Measurements from ENCODE around the gene P2RX6. TPM values are rescaled to one million over a fixed set of nuclear protein-coding genes. Genes with fewer than 3 reads are reported as not detected.
A peak's percentile ranks its signal among the peaks of the same experiment; 100 is the strongest.

The P2RX6 gene
- total RNA-seq, 2 donors from 2014 or later: 4.6 to 5.5 TPM

DNA sequence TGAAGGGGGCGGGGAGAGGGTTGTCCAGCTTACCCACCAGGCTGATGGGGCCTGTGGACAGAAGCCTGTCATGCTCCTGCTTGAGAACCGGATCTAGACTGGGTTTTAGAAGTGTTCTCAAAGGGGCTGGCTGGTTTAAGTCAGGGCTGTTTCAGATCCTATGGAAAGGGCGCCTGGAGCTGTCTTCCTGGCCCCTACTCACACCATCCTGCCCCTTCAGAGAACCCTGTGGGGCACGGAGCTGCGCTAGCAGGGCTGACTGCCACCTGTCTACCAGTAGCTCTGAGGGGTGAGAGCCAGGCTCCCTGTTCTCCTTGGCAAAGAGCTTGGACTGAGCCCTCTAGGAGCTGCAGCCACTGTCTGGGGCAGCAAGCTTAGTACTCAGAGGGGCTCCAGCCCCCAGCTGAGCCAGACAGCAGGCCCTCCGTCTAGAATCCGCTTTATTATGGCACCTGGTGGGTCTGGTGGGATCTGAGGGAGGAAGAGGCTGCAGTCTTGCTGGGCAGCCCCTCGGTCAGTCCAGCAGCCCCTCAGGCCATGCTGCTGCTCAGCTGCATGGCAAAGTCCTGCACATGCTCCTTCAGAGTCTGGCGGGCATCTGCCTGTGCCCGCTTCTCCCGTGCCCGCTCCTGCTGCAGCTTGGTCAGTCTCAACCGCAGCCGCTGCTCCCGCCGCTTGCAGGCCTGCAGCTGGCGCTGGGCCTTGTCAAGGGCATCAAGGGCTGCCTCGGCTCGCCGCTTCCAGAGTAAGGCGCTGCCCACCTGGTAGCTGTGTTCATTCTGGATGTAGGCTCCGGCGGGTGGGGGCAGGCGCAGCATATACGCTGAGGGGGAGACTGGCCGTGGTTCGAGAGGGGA lies 15.4 kb upstream of the P2RX6 start:
- peaks cover 16% of the 10 kb centered on the region for H3K4me1 ChIP-seq (replicated peaks)
- peak overlapping the region in 1 of 2 donors; percentile 97 for H3K27ac ChIP-seq
- peak overlapping the region in 1 of 2 donors; percentile 66 for H3K4me3 ChIP-seq
- DNase-seq (ENCODE audit: low spot score): no peak
- TF ChIP-seq POLR2A (IDR thresholded peaks at IDR 0.05) (no peak), POLR2AphosphoS5 (IDR thresholded peaks at IDR 0.05) (no peak), CTCF (IDR thresholded peaks at IDR 0.05) (no peak)
- H3K36me3 ChIP-seq: peaks cover 0 to 11% of the 10 kb centered on the region in 2 donors
- H3K9me3 ChIP-seq: no peaks in the 10 kb centered on the region
- intact Hi-C loops (cut with DNase I): loop anchor here (5.0 kb wide), 1 partner anchor 82 kb away; the partner anchor contains the start of gene CRKL
- 85% methylated on average over 21 of the region's 27 CpGs for WGBS
- H3K27me3 ChIP-seq (replicated peaks; ENCODE audit: insufficient read depth): no peaks in the 10 kb centered on the region

DNA sequence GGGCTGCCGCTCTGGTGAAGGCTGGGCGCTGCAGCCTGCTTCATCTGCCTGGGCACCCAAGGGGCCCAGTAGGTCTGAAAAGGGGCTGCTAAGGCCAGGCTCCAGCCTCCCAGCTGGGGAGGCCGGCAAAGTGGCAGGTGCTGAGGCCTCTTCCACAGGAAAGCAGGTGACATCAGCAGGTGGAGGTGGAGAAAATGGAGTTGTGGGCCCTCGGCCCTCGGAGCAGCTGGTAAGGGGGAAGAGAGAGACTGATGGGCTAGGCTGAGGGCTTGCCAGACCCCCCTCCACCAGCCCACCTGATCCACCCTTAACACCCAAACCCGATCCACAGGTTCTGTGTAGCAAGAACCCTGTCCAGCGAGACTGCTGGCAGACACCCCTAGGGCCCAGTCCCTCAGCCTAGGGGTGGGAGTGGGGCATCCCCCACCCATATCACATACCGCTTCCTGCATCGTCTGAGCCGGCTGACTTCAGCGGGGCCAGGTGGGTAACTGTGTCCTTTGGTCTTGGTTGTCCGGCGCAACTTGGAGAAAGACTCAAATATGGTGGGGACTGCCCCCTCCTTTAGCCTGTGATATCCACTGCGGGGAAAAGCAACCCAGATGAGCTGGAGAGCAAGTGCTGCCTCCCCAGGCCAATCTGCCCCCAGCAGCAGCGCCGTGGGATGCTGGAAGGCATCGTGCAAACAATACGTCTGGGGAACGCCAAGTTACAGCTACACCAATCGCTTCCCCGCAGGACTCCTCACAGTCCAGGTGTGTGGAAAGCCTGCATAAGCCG lies 14.6 kb upstream of the P2RX6 start:
- Histone ChIP-seq H3K9me3 (no peaks in the 10 kb centered on the region), H3K27me3 (replicated peaks; ENCODE audit: insufficient read depth) (no peaks in the 10 kb centered on the region), H3K4me3 (peak overlapping the region; percentile 57 to 66), H3K36me3 (peaks cover 0 to 11% of the 10 kb centered on the region in 2 donors), H3K4me1 (replicated peaks) (peaks cover 16% of the 10 kb centered on the region), H3K27ac (peak overlapping the region; percentile 96 to 97)
- no peak for DNase-seq (ENCODE audit: low spot score)
- 31% methylated on average over 21 of the region's 22 CpGs for WGBS
- TF ChIP-seq POLR2A (IDR thresholded peaks at IDR 0.05): no peak
- TF ChIP-seq POLR2AphosphoS5 (IDR thresholded peaks at IDR 0.05): no peak
- TF ChIP-seq CTCF (IDR thresholded peaks at IDR 0.05): no peak
- intact Hi-C loops (cut with DNase I): loop anchor here (5.0 kb wide), 1 partner anchor 83 kb away; the partner anchor contains the start of gene CRKL

DNA sequence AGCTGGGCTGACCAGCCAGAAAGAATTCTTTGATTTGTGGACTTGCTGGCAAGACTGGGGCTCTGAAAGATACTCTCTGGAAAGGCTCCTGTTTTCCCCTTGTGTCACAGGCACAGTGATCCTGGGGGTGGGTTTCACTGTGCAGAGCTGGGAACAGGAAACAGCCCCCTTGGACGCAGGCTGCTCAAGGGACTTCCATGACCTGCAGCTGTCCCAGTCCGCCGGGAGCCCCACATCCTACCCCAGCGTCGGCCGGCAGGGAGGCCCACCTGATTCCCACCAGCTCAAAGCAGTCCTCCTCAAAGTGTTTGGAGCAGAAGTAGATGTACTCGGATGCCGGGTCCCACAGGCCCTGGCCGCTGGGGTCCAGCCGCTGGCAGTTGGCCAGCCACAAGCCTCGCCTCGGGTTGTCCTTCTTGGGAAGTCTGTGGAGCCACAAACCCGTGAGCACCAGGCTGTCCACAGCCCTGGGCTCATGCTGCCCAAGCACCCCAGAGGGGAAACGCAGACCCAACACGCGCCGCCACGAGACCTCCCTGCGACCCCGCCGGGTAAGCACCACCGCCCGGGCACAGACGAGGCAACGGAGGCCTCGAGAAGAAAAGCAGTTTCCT lies 13.9 kb upstream of the P2RX6 start:
- Histone ChIP-seq H3K36me3 (peaks cover 0 to 11% of the 10 kb centered on the region in 2 donors), H3K27me3 (replicated peaks; ENCODE audit: insufficient read depth) (no peaks in the 10 kb centered on the region), H3K4me3 (peak overlapping the region; percentile 57 to 66), H3K4me1 (replicated peaks) (peaks cover 16% of the 10 kb centered on the region), H3K27ac (peak overlapping the region; percentile 96 to 97), H3K9me3 (no peaks in the 10 kb centered on the region)
- 3% methylated on average over 18 of the region's 26 CpGs for WGBS
- TF ChIP-seq CTCF (IDR thresholded peaks at IDR 0.05) (no peak), POLR2AphosphoS5 (IDR thresholded peaks at IDR 0.05) (no peak), POLR2A (IDR thresholded peaks at IDR 0.05) (no peak)
- DNase-seq (ENCODE audit: low spot score): no peak
- intact Hi-C loops (cut with DNase I): loop anchor here (5.0 kb wide), 1 partner anchor 84 kb away; the partner anchor contains the start of gene CRKL

DNA sequence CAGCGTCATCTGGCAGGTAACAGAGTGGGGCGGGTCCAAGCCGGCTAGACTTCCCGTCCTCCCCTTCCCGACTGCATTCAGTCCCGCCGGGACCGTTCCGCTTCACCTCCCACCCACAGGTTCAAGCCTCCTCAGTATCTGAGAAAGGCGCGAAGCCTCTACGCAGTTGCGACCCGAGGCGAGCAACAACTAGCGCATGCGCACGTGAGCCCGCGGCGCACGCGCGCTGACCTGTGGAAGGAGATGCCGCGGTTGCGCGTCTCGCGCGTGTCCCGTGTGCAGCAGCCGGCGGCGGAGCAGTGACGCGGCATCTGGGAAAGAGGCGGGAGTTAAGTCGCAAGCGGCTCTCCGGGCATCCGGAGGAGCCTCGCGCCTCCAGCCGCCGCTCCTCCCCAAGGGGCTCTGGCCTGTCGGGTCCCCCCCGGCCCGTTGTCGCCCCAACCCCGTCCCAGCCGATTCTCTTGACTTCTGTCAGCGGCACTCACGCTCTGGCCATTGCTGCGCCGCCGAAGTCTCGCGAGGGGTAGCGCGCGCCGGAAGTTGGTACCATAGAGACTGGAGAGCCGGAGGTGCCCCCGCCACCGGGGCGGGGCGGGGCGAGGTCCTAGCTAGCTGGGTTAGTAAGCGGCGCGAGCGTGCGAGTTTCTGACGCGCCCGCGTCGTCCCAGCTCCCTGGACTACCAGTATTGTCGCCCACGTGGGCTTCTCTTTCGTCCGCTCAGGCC lies 13.2 kb upstream of the P2RX6 start, which contains the start of gene THAP7:
Gene THAP7, minus strand, starts transcription at position 518 of the 725 bp plus-strand sequence. Its CDS starts 207 bp downstream, at position 311.
- 1% methylated on average over 73 of the region's 83 CpGs for WGBS
- Histone ChIP-seq H3K4me1 (replicated peaks) (peaks cover 16% of the 10 kb centered on the region), H3K36me3 (peaks cover 0 to 11% of the 10 kb centered on the region in 2 donors), H3K27me3 (replicated peaks; ENCODE audit: insufficient read depth) (no peaks in the 10 kb centered on the region), H3K4me3 (peak within 1 kb of the TSS; percentile 57 to 66), H3K27ac (peak within 1 kb of the TSS; percentile 96 to 97), H3K9me3 (no peaks in the 10 kb centered on the region)
- intact Hi-C loops (cut with DNase I): loop anchor here (5.0 kb wide), 1 partner anchor 84 kb away; the partner anchor contains the start of gene CRKL
- DNase-seq (ENCODE audit: low spot score): peak; percentile 95
- TF ChIP-seq POLR2A (IDR thresholded peaks at IDR 0.05) (peak; percentile 68), POLR2AphosphoS5 (IDR thresholded peaks at IDR 0.05) (peak; percentile 92), CTCF (IDR thresholded peaks at IDR 0.05) (no peak)
